PC-9 (cell line): ENCODE measurements around the gene NEUROG3.

Experiments used
- EZH2 ChIP-seq: fragments of 200-600 bp; sonication (generic); IDR thresholded peaks from 2 replicates; pipeline ENCODE4 v1.8.0; 2017; ENCODE audit warnings: antibody characterized with exemption, low read depth
- TF ChIP-seq, protein P1 (sequence below): fragments of 200-600 bp; sonication (generic); conservative IDR thresholded peaks from 2 replicates; pipeline ENCODE4 v1.6.1; 2017; ENCODE audit warnings: mixed run types, antibody characterized with exemption, mild to moderate bottlenecking, moderate library complexity

DNA sequence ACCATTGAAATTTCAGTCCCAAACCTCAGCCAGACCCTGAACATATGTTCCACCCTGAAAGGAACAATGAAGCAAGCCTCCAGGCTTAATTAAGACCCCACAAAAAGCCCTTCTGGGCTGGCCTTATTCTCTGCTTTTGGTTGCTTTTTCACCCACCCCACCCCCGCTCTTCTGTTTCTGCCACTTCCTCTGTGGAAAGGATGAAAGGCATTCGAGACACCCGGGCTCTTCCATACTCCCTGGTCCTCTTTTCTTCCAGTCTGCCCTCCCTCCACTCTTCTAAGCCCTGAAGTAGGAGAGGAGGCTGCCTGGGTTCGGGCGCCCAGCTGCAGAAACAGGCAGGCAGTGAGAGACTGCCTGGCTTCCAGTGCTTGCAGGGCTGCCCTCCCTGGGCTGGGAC, 47.4 kb upstream of the NEUROG3 start:
- TF ChIP-seq EZH2, result no peak
- TF ChIP-seq, protein P1, sequence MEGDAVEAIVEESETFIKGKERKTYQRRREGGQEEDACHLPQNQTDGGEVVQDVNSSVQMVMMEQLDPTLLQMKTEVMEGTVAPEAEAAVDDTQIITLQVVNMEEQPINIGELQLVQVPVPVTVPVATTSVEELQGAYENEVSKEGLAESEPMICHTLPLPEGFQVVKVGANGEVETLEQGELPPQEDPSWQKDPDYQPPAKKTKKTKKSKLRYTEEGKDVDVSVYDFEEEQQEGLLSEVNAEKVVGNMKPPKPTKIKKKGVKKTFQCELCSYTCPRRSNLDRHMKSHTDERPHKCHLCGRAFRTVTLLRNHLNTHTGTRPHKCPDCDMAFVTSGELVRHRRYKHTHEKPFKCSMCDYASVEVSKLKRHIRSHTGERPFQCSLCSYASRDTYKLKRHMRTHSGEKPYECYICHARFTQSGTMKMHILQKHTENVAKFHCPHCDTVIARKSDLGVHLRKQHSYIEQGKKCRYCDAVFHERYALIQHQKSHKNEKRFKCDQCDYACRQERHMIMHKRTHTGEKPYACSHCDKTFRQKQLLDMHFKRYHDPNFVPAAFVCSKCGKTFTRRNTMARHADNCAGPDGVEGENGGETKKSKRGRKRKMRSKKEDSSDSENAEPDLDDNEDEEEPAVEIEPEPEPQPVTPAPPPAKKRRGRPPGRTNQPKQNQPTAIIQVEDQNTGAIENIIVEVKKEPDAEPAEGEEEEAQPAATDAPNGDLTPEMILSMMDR, result no peak
